Non-pigmented ciliary epithelial cell (primary cell): ENCODE results near the gene AGAP1.

ENCODE experiments used
- DNase-seq: peaks from one replicate; pipeline ENCODE4 v3.0.0-alpha.2; 2010; ENCODE audit warnings: low read depth

AGAP1 gene

GRCh38 chr2:236173729-236174607, 680.1 kb downstream of the AGAP1 start:
- no peak for DNase-seq

- DNase-seq: no peak
These were observed 681.8 kb downstream of the AGAP1 start for GRCh38 chr2:236175548-236176150.

- DNase-seq: no peak
These were observed 682.6 kb downstream of the AGAP1 start for GRCh38 chr2:236176417-236176816.

- DNase-seq: no peak
These were observed 683.1 kb downstream of the AGAP1 start for GRCh38 chr2:236176951-236177350.

GRCh38 chr2:236177604-236177966, 683.7 kb downstream of the AGAP1 start:
- no peak for DNase-seq

GRCh38 chr2:236177967-236178889, 684.4 kb downstream of the AGAP1 start:
- DNase-seq: no peak

GRCh38 chr2:236178890-236179235, 685.0 kb downstream of the AGAP1 start:
- DNase-seq: no peak

- DNase-seq: no peak
These were observed 685.6 kb downstream of the AGAP1 start for GRCh38 chr2:236179236-236180075.

GRCh38 chr2:236180076-236180816, 686.4 kb downstream of the AGAP1 start:
- no peak for DNase-seq

- peak; percentile 24 for DNase-seq
These were observed 687.1 kb downstream of the AGAP1 start for GRCh38 chr2:236180831-236181453.
